ENCODE data around the gene C19orf44. TPM values are rescaled to one million over a fixed set of nuclear protein-coding genes. Genes with fewer than 3 reads are reported as not detected.
"Not testable (repeated sequence)": the region's sequence is repeated elsewhere in the genome, so short reads cannot be mapped to it uniquely, and the experiment has no call there.

Gene C19orf44
- total RNA-seq, 1 donor from 2014 or later: 3.1 TPM

DNA sequence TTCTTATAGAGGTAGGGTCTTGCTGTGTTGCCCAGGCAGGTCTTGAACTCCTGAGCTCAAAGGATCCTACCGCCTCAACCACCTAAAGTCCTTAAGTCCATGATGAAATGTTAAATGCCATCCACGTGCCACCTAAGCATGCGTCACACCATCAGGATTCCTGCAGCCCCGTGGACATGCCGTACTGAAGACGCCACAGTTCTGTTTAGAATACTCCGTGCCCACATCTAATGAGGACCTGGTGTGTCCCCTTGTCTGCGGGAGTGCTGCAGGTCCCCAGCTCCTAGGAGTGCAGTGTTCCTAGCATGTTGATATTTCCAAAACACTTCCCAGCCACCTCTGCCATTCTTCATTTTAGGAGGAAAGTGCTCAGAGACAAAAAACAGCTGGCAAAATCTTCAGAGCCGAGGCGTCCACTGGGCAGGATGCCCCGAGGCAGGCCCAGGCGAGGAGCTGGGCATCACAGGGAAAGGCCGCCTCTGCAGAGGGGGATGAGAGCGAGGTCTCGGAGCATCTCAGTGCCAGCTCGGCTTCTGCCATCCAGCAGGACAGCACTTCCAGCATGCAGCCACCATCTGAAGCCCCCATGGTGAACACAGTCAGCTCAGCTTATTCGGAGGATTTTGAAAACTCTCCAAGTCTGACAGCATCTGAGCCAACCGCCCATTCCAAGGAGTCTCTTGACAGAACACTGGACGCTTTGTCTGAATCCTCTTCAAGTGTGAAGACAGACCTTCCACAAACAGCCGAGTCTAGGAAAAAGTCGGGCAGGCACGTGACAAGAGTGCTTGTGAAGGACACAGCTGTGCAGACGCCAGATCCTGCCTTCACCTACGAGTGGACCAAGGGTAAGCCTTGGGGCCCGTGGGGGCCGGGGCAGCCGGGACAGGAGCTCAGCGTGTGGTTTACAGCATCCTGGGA, 13.2 kb downstream of the C19orf44 start:
- DNase-seq (ENCODE audit: low spot score): no peak
- intact Hi-C loops (cut with DNase I): no loop called here

DNA sequence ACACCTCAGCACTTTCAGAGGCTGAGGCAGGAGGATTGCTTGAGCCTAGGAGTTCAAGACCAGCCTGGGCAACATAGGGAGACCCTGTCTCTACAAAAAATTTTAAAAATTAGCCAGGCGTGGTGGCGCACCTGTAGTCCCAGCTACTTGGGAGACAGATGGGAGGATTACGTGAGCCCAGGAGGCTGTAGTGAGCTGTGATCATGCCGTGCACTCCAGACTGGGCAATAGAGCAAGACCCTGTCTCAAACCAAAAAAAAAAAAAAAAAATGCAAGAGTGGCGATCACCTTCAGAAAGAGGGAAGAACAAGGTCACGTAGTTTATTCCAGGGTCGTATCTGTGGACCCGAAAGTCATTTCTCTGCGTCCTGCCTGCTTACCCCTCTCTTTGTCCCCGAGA, 16.4 kb downstream of the C19orf44 start:
- DNase-seq (ENCODE audit: low spot score); intact Hi-C loops (cut with DNase I): not testable (repeated sequence)

DNA sequence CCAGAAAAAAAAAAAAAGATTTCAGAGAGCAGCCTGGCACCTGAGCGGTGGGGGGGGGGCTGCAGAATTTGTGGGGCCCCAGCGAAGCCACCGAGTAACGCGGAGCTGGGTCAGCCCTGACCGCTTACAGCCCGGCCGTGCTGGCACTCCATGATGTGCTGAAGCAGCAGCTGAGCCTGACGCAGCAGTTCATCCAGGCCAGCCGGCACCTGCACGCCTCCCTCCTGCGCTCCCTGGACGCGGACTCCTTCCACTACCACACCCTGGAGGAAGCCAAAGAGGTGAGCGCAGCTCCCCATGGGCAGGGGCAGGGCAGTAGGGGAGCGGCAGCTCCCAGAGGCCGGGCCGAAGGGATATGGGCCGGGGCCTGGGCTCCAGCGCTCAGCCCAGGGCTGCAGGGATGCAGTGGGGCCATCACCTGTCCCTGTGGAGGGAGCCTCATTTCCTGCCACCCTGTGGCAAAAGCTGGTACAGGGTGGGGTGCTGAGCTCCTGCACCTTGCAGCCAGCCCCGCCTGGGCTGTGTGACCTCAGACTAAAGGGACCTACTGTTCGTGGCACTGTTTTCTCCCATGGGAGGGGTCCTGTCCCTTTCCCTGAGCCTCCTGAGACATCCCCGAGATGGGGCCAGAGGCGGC, 18.3 kb downstream of the C19orf44 start:
- DNase-seq (ENCODE audit: low spot score): no peak
- intact Hi-C loops (cut with DNase I): no loop called here

DNA sequence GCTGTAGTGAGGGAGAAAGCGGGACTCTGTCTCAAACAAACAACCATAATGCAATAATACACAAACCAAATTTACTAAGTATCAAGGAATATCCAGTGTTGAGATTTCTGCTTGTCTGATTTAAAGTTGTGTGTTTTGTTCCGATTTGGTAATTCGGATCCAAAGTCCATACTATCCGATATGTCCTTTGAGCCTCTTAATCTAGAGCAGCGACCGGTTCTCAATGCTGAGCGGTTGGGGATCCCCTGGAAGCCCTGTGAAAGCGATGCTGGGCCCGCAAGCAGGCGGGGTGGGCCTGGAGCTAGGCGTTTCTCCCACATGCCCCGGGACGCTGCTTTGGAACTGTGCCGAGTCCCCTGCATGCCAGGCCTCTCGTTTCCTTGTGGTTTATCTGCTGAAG, 20.2 kb downstream of the C19orf44 start:
- no peak for DNase-seq (ENCODE audit: low spot score)
- intact Hi-C loops (cut with DNase I): no loop called here

DNA sequence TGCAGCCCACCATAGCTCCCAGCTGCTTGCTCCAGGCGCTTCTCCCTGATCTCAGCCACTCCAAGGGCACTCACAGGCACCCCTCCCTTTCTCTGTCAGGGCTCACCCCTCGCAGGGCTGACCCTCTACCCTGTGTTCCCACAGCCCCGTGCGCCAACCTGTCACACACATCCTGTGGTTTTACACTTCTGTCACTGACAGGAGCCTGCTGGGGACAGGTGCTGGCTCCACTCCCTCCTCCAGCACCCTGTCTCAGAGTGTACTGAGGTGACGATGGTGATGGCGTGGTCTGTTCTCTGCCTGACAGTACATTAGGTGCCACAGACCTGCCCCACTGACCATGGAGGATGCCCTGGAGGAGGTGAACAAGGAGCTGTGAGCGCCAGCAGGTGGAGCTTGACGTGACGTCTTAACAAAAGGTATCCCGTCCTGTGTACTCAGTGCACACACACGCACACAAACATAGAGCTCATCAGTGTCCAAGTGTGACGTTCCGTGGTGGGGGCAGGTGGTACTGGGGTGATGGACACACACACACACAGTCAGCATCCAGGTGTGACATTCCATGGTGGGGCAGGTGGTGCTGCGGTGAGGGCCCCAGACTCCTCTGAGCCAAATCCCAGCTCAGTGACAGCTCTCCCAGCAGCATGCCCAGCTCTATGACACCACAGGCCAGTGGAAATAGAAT, 20.9 kb downstream of the C19orf44 start:
- intact Hi-C loops (cut with DNase I): no loop called here
- DNase-seq (ENCODE audit: low spot score): no peak

DNA sequence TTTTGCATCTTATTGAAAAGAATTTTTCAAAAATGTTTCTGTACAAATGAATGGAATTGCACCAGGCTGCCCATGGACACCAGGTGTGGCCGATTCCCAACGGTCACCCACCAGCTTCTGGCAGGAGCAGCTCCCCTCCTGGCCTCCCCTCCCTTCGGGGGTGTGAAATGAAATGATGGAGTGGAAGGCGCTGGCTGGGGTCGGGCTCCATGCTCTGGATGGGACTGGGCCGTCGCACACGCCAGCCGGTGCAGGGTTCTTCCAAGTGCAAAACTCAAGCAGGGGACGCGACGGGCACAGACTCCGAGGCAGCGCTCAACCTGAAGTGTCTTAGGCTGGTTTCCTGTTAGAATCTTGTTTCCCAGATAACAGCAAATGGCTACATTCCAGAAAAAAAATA, 21.9 kb downstream of the C19orf44 start:
- intact Hi-C loops (cut with DNase I): no loop called here
- no peak for DNase-seq (ENCODE audit: low spot score)

DNA sequence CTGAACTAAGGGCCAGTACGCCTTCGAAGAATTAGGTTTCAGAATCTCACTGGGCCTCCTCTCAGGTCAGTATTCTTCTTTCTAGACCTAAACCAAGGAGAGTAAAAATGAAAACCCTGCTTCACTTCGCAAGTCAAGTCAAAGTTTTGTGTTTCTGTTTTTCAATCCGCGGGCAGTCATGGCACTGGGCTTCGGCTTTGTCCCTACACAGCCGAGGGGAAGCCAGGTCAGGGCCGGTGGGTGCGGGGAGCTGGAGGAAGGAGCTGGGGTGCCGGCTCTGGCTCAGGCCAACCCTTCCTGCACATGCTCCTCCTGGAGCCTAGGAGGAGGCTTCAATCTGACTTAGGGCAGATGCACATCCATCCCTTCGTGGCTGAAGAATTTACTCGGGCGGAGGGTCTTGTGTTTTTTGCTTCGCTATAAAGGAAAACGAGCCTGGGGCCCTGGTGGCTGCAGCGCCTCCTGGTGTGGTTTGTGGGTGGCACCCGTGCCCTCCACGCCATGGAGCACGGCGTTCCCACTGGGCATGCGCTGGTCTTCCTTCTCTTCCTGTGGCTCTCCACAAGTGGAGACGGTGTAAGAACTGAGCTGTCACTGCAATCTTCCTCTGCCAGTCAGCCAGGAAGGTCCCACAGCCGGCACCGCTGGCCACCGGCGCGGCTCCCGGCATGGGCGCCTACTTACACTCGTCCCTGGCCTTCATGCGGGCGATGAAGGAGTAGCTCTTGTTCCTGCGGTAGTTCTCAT, 22.5 kb downstream of the C19orf44 start:
- intact Hi-C loops (cut with DNase I): no loop called here
- no peak for DNase-seq (ENCODE audit: low spot score)

DNA sequence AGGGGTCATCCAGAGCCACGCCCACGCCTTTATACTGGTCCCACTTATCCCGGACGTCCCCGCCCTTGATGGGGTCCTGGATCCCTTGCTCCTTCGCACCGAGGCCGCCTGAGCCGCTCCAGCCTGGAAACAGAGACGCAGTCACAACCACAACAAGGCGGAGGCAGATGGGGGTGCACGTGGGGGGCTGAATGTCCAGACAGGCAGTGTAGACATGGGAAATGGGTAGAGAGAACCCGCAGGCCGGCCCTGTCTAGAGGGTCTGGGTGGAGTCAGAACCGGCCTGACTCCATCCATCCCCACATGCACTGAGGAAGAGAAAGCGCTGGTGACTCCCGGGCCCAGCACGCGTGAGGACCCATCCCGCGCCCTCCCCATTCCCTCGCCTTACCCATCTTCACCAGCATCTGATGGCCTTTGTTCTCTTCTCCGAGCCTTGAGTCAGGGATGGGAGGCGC, 23.1 kb downstream of the C19orf44 start:
- no peak for DNase-seq (ENCODE audit: low spot score)
- intact Hi-C loops (cut with DNase I): no loop called here

DNA sequence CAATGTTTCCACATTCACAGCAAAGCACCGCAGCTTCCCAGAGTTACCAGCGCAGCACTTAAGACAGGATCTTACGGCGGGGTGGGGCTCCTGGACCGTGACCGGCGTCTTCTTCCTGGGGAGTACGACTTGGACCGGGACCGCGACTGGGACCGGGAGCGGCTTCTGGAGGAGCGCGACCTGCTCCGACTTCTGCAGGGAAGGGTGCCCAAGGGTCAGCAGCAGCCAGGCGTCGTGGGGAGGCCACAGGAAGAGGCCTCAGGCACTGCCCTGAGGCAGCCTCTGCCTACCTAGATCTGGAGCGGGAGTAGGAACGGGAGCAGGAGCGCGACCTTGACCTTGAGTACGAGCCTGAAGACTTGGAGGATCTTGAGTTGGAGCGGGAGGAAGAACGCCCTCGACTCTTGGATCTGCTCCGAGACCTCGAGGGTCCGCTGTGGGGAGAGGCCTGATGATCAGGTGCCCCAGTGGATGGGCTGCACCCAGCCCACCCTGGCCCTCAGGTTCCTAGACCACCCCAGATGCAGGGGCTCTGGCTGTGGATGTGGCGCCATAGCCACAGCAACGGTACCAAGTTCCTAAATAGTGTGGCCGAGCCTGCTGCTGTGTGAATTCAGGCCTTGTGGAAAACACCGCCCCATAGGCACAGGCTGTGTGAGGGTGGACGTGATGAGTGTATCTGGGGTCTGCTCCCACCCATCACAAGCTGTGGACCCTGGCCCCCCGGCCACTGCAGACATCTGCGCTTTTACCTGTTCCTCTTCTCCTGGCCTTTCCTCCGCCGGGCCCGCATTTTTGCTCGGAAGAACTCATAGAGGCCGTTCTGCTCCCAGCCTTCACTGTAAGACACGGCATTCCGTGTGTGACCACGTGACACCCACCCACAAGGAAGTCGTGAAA, 24.1 kb downstream of the C19orf44 start:
- intact Hi-C loops (cut with DNase I): no loop called here
- no peak for DNase-seq (ENCODE audit: low spot score)

DNA sequence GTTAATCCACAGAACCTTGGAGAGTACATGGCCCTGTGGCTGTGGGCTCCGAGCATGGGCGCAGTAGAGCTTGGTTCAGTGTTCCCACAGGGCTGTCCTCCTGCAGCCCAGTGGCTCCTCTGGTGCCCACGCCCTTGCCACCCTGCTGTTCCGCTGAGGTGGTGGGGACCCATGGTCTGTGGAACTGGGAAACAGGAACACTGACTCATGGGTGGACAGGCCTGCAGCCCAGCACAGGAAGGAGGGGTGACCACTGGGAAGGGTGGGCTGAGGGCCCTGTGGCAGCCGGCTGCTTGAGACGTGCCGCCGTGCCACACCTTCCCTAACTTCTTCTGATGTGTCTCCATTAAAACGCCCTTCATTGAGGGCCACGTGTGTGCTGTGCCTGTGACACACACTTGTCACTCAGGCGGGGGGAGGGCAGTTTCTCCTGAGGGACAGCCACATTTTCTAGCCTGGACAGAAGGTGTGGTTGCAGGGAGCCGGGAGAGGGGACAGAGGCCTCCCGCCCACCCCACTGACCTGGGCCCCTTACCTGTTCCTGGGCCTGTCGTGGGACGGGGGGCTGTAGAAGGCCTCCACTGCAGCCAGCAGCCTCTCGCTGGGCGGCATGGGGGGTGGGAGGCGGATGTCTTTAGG, 24.9 kb downstream of the C19orf44 start:
- no peak for DNase-seq (ENCODE audit: low spot score)
- intact Hi-C loops (cut with DNase I): no loop called here

DNA sequence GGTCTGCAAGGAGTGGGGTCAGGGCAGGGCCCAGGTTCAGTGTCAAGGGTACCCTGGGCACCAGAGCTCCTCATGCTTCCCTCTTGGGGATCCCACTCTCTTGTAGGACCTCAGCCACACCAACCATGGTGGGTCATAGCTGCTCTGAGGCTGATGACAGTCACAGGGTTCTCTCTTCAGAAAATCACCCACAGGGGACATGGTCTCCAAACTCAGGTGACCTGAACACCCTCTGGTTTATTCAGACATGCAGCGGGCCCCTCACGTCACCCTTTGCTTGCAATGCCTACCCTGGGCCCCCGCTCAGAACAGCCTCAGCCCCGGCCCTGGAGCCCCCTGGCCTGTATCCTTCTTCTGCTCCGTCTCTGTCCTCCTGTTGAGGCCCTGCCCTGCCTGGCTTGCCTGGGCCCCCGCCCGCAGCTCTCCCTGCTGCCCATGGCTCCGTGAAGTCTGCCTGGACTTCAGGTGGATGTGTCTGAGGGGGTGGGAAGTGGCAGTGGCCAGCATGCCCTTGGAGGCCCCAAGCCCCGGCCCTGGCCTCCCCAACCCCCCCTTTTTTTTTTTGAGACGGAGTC, 25.6 kb downstream of the C19orf44 start:
- intact Hi-C loops (cut with DNase I): no loop called here
- no peak for DNase-seq (ENCODE audit: low spot score)

DNA sequence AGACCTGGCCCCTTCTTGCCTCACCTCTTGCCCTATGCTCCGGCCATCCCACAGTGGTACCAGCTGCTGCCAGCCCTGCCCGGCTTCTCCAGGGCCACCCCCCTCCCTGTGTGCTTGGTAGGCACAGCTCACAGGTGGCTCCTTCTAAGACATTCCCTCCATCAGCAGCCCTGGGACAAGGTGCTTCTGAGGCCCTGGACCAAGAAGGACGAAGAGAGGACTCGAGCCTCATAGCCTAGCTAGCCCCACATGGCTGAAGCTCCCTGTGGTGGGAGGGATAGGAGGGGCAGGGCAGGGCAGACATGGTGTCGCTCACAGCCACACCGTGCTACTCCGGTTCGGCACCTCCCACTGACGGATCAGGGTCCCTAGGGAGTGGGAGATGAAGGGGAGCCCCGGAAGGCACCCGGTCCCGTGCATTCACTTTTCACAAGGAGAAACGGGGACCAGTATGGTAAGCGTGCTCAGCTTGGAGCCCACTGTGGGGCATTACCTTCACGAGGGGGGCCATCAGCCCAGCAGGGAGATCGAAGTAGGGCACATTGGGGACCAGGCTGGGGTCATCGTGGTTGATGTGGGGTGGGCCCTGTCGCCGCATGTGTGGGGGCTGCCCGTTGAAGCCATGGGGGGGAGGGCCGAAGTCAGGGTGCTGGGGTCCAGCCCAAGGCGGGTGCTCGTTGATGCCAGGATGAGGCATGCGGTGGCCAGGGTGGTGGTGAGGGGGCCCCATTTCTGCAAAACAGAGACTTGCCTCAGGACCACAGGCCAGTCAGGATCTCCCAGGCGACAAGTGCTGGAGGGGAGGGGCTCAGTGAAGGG, 26.6 kb downstream of the C19orf44 start:
- intact Hi-C loops (cut with DNase I): no loop called here
- no peak for DNase-seq (ENCODE audit: low spot score)

DNA sequence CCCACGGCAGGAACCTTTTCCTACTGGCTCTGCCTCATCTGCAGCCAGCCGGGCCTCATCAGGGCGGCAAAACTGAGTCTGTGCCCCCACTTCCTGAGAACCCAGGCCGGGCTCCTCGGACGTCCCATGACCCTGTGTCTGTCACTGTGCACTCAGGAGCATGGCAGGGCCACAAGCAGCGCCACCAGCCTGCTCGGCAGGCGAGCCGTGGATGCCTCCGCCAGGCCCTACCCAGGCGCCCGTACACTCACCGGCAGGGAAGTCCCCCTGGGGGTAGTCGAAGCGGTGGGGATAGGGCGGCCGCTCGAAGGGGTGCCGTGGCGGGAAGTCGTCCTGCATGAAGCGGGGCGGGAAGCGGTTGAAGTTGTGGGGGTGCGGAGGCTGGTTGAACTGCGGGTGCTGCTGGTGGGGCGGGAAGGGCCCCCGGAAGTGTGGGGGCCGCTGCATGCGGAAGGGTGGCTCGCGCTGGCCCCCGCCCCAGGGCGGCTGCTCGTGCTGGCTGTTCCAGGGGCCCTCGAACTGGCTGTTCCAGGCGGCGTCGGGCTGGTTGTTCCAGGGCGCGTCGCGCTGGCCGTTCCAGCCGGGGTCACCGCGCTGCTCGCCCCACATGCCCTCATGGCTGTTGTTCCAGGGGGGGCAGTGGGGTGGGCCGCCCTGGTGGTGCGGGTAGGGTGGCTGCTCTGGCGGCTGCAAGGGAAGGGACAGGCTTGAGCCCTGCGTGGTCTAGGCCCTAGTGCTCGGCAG, 29.0 kb downstream of the C19orf44 start:
- intact Hi-C loops (cut with DNase I): no loop called here
- DNase-seq (ENCODE audit: low spot score): no peak

DNA sequence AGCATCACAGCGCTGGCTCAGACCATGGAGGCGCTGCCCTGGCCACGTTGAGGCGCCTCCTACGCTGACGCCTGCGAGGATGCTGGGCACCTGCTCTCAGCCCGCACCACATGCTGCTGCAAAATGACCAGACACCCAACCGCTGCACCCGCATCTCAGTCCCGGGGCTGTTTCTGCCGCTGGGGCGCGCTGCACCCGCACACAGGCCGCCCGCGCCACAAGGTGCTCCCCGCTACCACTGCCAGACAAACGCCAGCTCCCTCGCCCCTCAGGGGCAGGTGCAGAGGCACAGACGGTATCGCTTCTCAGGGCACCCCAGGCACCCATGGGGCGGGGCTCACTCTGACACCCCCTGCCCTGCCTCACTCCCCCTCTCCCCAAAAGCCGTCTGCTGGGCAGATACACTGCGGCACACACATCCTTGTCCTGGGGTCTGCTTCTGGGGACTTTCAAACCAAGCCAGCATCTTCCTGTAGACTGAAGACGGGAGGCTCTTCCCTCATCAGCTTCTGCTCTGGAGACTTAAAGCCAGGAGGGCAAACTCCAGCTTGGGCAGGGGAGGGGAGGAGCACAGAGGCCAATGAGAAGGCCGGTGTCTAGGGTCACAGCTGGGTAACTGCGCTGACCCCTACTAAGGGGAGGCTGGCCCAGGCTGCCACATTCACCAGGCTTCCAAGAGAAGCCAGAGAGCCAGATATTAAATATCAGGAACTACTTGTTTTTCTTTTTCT, 29.7 kb downstream of the C19orf44 start:
- DNase-seq (ENCODE audit: low spot score): no peak
- intact Hi-C loops (cut with DNase I): no loop called here

DNA sequence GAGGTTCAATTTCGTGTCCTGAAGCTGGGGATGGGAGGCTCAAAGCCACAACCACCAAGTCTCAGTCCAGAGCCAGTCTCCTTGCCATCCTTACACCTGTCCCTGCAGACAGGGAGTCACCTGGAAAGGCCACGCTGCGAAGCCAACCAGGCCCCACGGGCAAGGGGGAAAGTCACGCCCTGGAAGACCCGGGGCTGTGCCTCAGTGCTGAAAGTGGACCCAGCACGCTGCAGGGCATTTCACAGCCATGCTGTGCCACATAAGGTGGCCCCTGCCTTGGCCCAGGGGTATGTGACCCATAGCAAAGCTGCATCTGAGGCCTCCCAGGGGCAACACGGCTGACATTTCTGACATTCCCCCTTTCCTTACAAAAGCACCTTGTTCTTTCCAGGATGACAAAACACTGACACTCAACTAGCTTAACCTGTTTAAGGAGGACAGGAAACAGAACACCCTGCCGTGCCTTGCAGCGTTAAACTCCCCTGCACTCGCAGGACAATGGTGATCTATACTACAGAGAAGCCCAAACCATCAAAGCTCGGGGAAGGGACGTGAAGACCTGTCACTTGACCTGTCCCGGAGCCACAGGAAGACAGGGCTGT, 31.2 kb downstream of the C19orf44 start:
- intact Hi-C loops (cut with DNase I): no loop called here
- no peak for DNase-seq (ENCODE audit: low spot score)
